ENCODE results near the gene SV2B.

The SV2B gene

DNA sequence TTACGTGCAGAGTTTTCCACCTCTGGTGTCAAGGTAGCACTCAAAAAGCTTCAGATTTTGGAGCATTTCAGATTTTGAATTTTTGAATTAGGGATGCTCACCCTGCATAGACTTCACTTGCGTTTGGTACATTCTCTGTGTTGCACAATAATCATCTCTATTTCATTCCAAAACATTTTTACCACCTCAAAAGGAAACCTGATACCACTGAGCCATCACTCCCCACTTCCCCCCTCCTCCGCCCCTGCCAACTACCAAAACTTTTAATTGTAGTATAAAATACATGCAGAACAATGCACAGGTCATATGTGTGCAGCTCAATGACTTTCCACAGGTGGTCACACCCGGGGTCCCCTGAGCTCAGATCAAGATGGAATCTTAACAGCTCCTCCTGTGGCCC is 208.8 kb downstream of the SV2B start:
- TF ChIP-seq, protein P1, sequence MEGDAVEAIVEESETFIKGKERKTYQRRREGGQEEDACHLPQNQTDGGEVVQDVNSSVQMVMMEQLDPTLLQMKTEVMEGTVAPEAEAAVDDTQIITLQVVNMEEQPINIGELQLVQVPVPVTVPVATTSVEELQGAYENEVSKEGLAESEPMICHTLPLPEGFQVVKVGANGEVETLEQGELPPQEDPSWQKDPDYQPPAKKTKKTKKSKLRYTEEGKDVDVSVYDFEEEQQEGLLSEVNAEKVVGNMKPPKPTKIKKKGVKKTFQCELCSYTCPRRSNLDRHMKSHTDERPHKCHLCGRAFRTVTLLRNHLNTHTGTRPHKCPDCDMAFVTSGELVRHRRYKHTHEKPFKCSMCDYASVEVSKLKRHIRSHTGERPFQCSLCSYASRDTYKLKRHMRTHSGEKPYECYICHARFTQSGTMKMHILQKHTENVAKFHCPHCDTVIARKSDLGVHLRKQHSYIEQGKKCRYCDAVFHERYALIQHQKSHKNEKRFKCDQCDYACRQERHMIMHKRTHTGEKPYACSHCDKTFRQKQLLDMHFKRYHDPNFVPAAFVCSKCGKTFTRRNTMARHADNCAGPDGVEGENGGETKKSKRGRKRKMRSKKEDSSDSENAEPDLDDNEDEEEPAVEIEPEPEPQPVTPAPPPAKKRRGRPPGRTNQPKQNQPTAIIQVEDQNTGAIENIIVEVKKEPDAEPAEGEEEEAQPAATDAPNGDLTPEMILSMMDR (IDR thresholded peaks at IDR 0.05; ENCODE audit: low read depth, low read length), result no peak
- Histone ChIP-seq H3K27me3 (ENCODE audit: insufficient read depth, low read depth, severe bottlenecking) (peaks cover 72% of the 10 kb centered on the region), H3K36me3 (no peaks in the 10 kb centered on the region), H3K4me3 (ENCODE audit: low read depth, low read length) (no peak overlapping the region), H3K27ac (no peak overlapping the region), H3K9me3 (ENCODE audit: severe bottlenecking) (no peaks in the 10 kb centered on the region)
- no peak for DNase-seq

DNA sequence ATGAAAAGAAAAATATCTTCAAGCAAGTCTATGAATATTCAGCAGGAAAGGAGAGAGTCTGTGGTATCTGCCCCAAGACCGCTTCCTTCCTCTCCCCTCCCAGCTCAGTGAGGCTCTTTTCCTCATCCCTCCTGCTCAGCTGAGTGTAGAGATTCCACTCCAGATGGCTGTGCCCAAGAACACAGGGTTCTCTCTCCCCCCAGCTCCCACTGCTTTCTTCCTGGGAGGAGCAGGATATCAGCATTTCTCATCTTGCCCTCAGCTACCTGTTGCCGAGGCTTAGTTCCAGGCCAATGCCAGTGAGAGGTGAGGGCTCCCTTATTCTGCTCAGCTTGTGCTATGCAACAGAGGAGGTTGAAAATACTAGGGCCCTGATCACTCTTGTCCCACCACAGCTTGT is 211.9 kb downstream of the SV2B start:
- Histone ChIP-seq H3K36me3 (no peaks in the 10 kb centered on the region), H3K9me3 (ENCODE audit: severe bottlenecking) (no peaks in the 10 kb centered on the region), H3K4me3 (ENCODE audit: low read depth, low read length) (no peak overlapping the region), H3K27ac (no peak overlapping the region), H3K27me3 (ENCODE audit: insufficient read depth, low read depth, severe bottlenecking) (peaks cover 62% of the 10 kb centered on the region)
- TF ChIP-seq, protein P1 (IDR thresholded peaks at IDR 0.05; ENCODE audit: low read depth, low read length), result no peak
- DNase-seq, result no peak

DNA sequence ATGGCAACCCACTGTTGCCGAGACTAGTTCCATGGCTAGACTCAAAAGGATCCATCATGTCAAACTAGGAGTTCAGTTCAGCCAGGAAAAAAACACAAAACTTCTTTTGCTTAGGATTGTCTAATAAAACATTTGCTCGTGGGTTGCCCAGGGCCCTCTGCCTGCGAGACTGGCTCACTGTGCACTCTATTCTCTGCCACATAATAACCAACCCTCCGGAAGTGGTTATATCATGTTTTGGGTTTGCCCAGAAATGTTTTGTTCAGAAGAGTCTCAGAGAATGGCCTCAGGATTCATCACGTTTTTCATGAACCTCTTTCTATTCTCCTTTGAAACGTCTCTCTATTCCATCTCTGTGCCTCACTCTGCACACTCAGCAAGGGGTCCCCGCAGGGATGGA is 216.1 kb downstream of the SV2B start:
- Histone ChIP-seq H3K4me3 (ENCODE audit: low read depth, low read length) (no peak overlapping the region), H3K9me3 (ENCODE audit: severe bottlenecking) (no peaks in the 10 kb centered on the region), H3K36me3 (no peaks in the 10 kb centered on the region), H3K27me3 (ENCODE audit: insufficient read depth, low read depth, severe bottlenecking) (peaks cover 50% of the 10 kb centered on the region), H3K27ac (no peak overlapping the region)
- DNase-seq, result no peak
- TF ChIP-seq, protein P1 (IDR thresholded peaks at IDR 0.05; ENCODE audit: low read depth, low read length), result no peak

DNA sequence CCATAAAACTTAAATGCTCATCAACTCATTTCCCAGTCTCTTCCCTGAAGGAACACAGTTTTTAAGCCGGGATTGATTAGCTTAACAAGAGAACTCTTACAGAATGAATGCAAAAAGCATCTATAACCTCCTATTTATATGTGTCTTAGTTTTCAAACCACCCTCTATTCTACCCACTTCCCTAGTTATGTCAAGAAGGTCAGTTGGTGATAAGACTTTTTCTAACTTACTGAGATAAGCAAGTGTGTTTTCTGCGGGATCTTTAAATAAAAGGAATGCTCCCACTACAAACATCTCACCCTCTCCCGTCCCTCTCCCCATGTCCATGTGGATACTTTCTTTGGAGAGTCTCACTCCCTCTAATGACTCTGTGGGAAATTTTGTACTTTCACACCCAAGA is 218.5 kb downstream of the SV2B start:
- Histone ChIP-seq H3K9me3 (ENCODE audit: severe bottlenecking) (no peaks in the 10 kb centered on the region), H3K27me3 (ENCODE audit: insufficient read depth, low read depth, severe bottlenecking) (peaks cover 46% of the 10 kb centered on the region), H3K4me3 (ENCODE audit: low read depth, low read length) (no peak overlapping the region), H3K36me3 (no peaks in the 10 kb centered on the region), H3K27ac (no peak overlapping the region)
- TF ChIP-seq, protein P1 (IDR thresholded peaks at IDR 0.05; ENCODE audit: low read depth, low read length), result no peak
- DNase-seq, result no peak

DNA sequence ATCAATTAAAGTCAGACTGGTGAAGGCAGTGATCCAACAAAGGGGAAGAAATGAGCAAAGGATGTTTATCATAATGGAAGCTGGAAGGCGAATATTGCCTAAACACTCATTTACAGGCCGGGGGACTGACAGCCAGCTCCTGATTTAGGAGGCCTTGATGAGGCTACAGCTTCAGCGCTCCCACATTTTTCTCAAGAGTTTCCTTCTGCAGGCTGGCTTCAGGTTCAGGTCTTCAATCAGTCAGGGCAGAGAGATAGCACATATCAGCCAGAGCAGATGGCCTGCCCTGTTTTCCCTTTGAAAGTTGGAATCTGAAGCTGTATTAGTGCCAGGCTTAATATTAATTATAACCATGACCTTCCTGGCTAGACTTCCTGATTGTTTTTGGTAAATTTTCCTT is 218.9 kb downstream of the SV2B start:
- Histone ChIP-seq H3K9me3 (ENCODE audit: severe bottlenecking) (no peaks in the 10 kb centered on the region), H3K36me3 (no peaks in the 10 kb centered on the region), H3K4me3 (ENCODE audit: low read depth, low read length) (no peak overlapping the region), H3K27me3 (ENCODE audit: insufficient read depth, low read depth, severe bottlenecking) (peaks cover 47% of the 10 kb centered on the region), H3K27ac (no peak overlapping the region)
- DNase-seq, result no peak
- TF ChIP-seq, protein P1 (IDR thresholded peaks at IDR 0.05; ENCODE audit: low read depth, low read length), result no peak

DNA sequence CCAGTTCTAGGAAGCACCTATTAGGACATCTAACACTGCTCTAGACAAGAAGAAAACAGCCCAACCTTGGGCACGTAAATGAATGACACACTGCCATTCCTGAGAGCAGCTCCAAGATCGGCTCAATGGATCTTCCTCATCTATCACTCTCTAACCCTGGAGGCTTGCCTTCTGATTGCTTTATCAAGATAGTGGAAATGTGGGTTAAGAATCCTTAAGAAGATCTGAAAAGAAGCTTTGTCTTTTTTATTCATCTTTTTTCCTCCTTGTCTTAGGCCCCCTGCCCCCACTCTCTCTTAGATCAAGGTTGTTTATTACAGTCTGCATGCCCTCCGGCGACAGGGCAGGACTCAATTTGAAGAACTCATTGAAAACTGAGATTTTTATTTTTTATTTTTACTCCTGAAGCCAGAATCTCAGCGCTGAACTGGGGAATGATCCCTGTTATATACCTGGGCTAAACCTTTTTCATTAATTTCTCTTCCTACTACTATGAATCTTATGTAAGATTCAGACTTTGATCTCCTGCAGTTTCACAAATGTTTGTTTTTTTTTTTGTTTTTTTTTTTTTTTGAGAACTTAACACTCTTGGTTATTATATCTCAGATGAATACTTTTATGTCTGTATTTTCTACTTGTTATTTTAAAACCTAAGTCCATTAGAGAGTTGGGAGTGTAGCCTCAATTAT is 219.5 kb downstream of the SV2B start:
- no peak overlapping the region for H3K27ac ChIP-seq
- TF ChIP-seq, protein P1 (IDR thresholded peaks at IDR 0.05; ENCODE audit: low read depth, low read length), result no peak
- no peak overlapping the region for H3K4me3 ChIP-seq (ENCODE audit: low read depth, low read length)

More for the DNA sequence above, 219.5 kb downstream of the SV2B start:
- DNase-seq, result no peak
- peaks cover 49% of the 10 kb centered on the region for H3K27me3 ChIP-seq (ENCODE audit: insufficient read depth, low read depth, severe bottlenecking)
- peaks cover 3% of the 10 kb centered on the region for H3K9me3 ChIP-seq (ENCODE audit: severe bottlenecking)
- no peaks in the 10 kb centered on the region for H3K36me3 ChIP-seq

Measured in WERI-Rb-1 (cell line).